HEK293 (cell line): ENCODE measurements around the gene HIF1AN.

Experiments
- FEZF1 ChIP-seq: fragments of 450-650 bp; formaldehyde crosslinking; IDR thresholded peaks from 2 replicates; pipeline ENCODE4 v1.5.1; 2016; ENCODE audit warnings: missing biosample characterization, missing genetic modification characterization
- GLIS1 ChIP-seq: fragments of 450-650 bp; formaldehyde crosslinking; IDR thresholded peaks from 2 replicates; pipeline ENCODE4 v1.5.1; 2016; ENCODE audit warnings: missing biosample characterization, missing genetic modification characterization
- GLIS2 ChIP-seq: fragments of 450-650 bp; formaldehyde crosslinking; IDR thresholded peaks from 2 replicates; pipeline ENCODE4 v1.5.1; 2016; ENCODE audit warnings: missing biosample characterization, missing genetic modification characterization
- KLF16 ChIP-seq: fragments of 450-650 bp; formaldehyde crosslinking; IDR thresholded peaks from 2 replicates; pipeline ENCODE4 v1.5.1; 2017; ENCODE audit warnings: missing biosample characterization, missing genetic modification characterization
- RBAK ChIP-seq: fragments of 450-650 bp; formaldehyde crosslinking; IDR thresholded peaks from 2 replicates; pipeline ENCODE4 v1.5.1; 2016; ENCODE audit warnings: missing biosample characterization, missing genetic modification characterization
- SP2 ChIP-seq: fragments of 450-650 bp; formaldehyde crosslinking; IDR thresholded peaks from 2 replicates; pipeline ENCODE4 v1.5.1; 2016; ENCODE audit warnings: missing biosample characterization, missing genetic modification characterization
- SP3 ChIP-seq: fragments of 450-650 bp; formaldehyde crosslinking; IDR thresholded peaks from 2 replicates; pipeline ENCODE4 v1.5.1; 2016; ENCODE audit warnings: missing biosample characterization, missing genetic modification characterization
- YY2 ChIP-seq: fragments of 450-650 bp; formaldehyde crosslinking; IDR thresholded peaks from 2 replicates; pipeline ENCODE4 v1.5.1; 2016; ENCODE audit warnings: missing biosample characterization, missing genetic modification characterization
- ZBTB20 ChIP-seq: fragments of 450-650 bp; formaldehyde crosslinking; IDR thresholded peaks from 2 replicates; pipeline ENCODE4 v1.5.1; 2016; ENCODE audit warnings: missing biosample characterization, missing genetic modification characterization
- ZBTB21 ChIP-seq: fragments of 450-650 bp; formaldehyde crosslinking; IDR thresholded peaks from 2 replicates; pipeline ENCODE4 v1.5.1; 2017; ENCODE audit warnings: missing biosample characterization, missing genetic modification characterization
- ZBTB7A ChIP-seq: fragments of 450-650 bp; formaldehyde crosslinking; IDR thresholded peaks from 2 replicates; pipeline ENCODE4 v1.5.1; 2016; ENCODE audit warnings: low read depth, missing biosample characterization, missing genetic modification characterization
- ZBTB8A ChIP-seq: fragments of 450-650 bp; formaldehyde crosslinking; IDR thresholded peaks from 2 replicates; pipeline ENCODE4 v1.5.1; 2016; ENCODE audit warnings: missing biosample characterization, missing genetic modification characterization
- ZFHX2 ChIP-seq: fragments of 450-650 bp; formaldehyde crosslinking; conservative IDR thresholded peaks from 2 replicates; pipeline ENCODE4 v1.5.1; 2016; ENCODE audit warnings: missing biosample characterization, missing genetic modification characterization
- ZIC2 ChIP-seq: fragments of 450-650 bp; formaldehyde crosslinking; IDR thresholded peaks from 2 replicates; pipeline ENCODE4 v1.5.1; 2016; ENCODE audit warnings: missing biosample characterization, missing genetic modification characterization
- ZNF19 ChIP-seq: fragments of 450-650 bp; formaldehyde crosslinking; IDR thresholded peaks from 2 replicates; pipeline ENCODE4; 2016; ENCODE audit warnings: missing biosample characterization, missing genetic modification characterization, low read depth
- ZNF202 ChIP-seq: fragments of 450-650 bp; formaldehyde crosslinking; IDR thresholded peaks from 2 replicates; pipeline ENCODE4 v1.5.1; 2016; ENCODE audit warnings: missing biosample characterization, missing genetic modification characterization, borderline replicate concordance
- ZNF24 ChIP-seq: fragments of 450-650 bp; formaldehyde crosslinking; IDR thresholded peaks from 2 replicates; pipeline ENCODE4 v1.5.1; 2016; ENCODE audit warnings: missing biosample characterization, missing genetic modification characterization
- ZNF341 ChIP-seq: fragments of 450-650 bp; formaldehyde crosslinking; IDR thresholded peaks from 2 replicates; pipeline ENCODE4; 2016; ENCODE audit warnings: low read depth, missing biosample characterization, missing genetic modification characterization
- ZNF354C ChIP-seq: fragments of 450-650 bp; formaldehyde crosslinking; IDR thresholded peaks from 2 replicates; pipeline ENCODE4 v1.5.1; 2016; ENCODE audit warnings: missing biosample characterization, missing genetic modification characterization, low read depth, borderline replicate concordance
- ZNF391 ChIP-seq: fragments of 450-650 bp; formaldehyde crosslinking; IDR thresholded peaks from 2 replicates; pipeline ENCODE4 v1.5.1; 2016; ENCODE audit warnings: low read depth, missing biosample characterization, missing genetic modification characterization, borderline replicate concordance
- ZNF404 ChIP-seq: fragments of 450-650 bp; formaldehyde crosslinking; IDR thresholded peaks from 2 replicates; pipeline ENCODE4 v1.5.1; 2017; ENCODE audit warnings: missing biosample characterization, missing genetic modification characterization
- ZNF473 ChIP-seq: fragments of 450-650 bp; formaldehyde crosslinking; IDR thresholded peaks from 2 replicates; pipeline ENCODE4 v1.5.1; 2017; ENCODE audit warnings: missing biosample characterization, missing genetic modification characterization
- ZNF501 ChIP-seq: fragments of 450-650 bp; formaldehyde crosslinking; IDR thresholded peaks from 2 replicates; pipeline ENCODE4 v1.5.1; 2016; ENCODE audit warnings: missing biosample characterization, missing genetic modification characterization
- ZNF558 ChIP-seq: fragments of 450-650 bp; formaldehyde crosslinking; IDR thresholded peaks from 2 replicates; pipeline ENCODE4 v1.5.1; 2016; ENCODE audit warnings: missing biosample characterization, missing genetic modification characterization
- ZNF626 ChIP-seq: fragments of 450-650 bp; sonication (Bioruptor Pico); formaldehyde crosslinking; IDR thresholded peaks from 2 replicates; pipeline ENCODE4 v1.5.1; 2018; ENCODE audit warnings: missing biosample characterization, missing genetic modification characterization, inconsistent platforms
- ZNF660 ChIP-seq: fragments of 450-650 bp; IDR thresholded peaks from 2 replicates; pipeline ENCODE4 v1.5.1; 2018; ENCODE audit warnings: missing biosample characterization, mild to moderate bottlenecking, missing genetic modification characterization
- ZNF76 ChIP-seq: fragments of 450-650 bp; formaldehyde crosslinking; IDR thresholded peaks from 2 replicates; pipeline ENCODE4; 2016; ENCODE audit warnings: low read depth, missing biosample characterization, missing genetic modification characterization, borderline replicate concordance
- ZNF792 ChIP-seq: fragments of 450-650 bp; formaldehyde crosslinking; IDR thresholded peaks from 2 replicates; pipeline ENCODE4 v1.5.1; 2016; ENCODE audit warnings: missing biosample characterization, missing genetic modification characterization
- ZNF837 ChIP-seq: fragments of 450-650 bp; formaldehyde crosslinking; IDR thresholded peaks from 2 replicates; pipeline ENCODE4 v1.5.1; 2016; ENCODE audit warnings: missing biosample characterization, missing genetic modification characterization
- ZSCAN23 ChIP-seq: fragments of 450-650 bp; formaldehyde crosslinking; IDR thresholded peaks from 2 replicates; pipeline ENCODE4 v1.5.1; 2016; ENCODE audit warnings: missing biosample characterization, missing genetic modification characterization
- ZXDB ChIP-seq: fragments of 450-650 bp; formaldehyde crosslinking; IDR thresholded peaks from 2 replicates; pipeline ENCODE4 v1.5.1; 2016; ENCODE audit warnings: missing biosample characterization, missing genetic modification characterization
- TF ChIP-seq, protein P1 (sequence below): fragments of 450-650 bp; formaldehyde crosslinking; IDR thresholded peaks from 2 replicates; pipeline ENCODE4 v1.5.1; 2016; ENCODE audit warnings: missing biosample characterization, missing genetic modification characterization, low read depth
- TF ChIP-seq, protein P2 (sequence below): fragments of 450-650 bp; formaldehyde crosslinking; IDR thresholded peaks from 2 replicates; pipeline ENCODE4 v1.5.1; 2017; ENCODE audit warnings: missing biosample characterization, missing genetic modification characterization
- TF ChIP-seq, protein P3 (sequence below): fragments of 450-650 bp; formaldehyde crosslinking; IDR thresholded peaks from 2 replicates; pipeline ENCODE4 v1.5.1; 2016; ENCODE audit warnings: missing biosample characterization, missing genetic modification characterization, low read depth
- TF ChIP-seq, protein P4 (sequence below): fragments of 450-650 bp; IDR thresholded peaks from 2 replicates; pipeline ENCODE4 v1.5.1; 2018; ENCODE audit warnings: missing biosample characterization, mild to moderate bottlenecking, missing genetic modification characterization

HIF1AN gene

DNA sequence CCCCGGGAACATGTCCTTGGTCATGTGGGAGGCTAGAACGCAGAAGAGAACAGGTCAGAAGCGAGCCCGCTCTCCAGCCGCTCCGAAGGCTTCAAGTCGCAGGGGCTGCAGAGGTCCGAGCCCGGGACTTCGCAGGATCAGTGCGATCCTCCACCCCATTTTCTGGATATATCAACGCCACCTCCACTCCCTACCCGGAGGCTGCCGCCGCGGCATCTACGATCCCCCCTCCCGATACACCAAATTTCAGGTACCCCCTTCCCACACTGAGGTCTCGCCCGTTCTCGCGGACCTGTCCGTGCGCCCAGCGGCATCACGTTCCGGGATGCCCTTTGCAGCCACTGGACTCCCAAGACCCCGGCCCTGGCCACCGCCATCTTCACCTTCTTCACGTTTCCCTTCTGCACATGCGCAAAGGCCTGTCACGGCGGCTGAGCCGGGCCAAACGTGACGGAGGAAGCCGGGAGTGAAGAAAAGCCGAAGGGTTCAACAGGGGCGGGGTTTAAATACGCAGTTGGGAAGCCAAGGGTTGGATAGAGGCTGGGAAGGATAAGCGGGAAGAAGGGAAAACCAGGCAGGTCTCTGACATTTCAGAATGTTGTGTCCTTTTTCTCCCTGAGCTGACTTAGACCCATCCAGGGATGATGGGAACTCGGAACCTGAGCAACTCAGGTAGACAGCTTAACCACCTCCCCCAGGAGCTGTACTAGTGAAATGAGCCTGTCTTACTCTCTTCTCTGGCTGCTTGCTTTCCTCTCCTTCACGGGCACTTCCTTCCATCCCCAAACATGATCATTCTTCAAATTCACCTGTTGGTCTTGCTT is 6.1 kb upstream of the HIF1AN start, which contains the start of gene NDUFB8 (continued):
- TF ChIP-seq ZNF558 (no peak), ZBTB21 (tag by site-specific recombination) (peak; percentile 58; the same call in 1 of the 2 replicates), ZNF626 (no peak), ZSCAN23 (tag by site-specific recombination) (no peak), ZNF473 (tag by site-specific recombination) (no peak), ZNF792 (tag by site-specific recombination) (no peak), ZIC2 (tag by site-specific recombination) (no peak), ZBTB7A (tag by site-specific recombination) (peak; percentile 90), ZNF391 (tag by site-specific recombination) (no peak), ZNF354C (tag by site-specific recombination) (no peak), ZNF19 (tag by site-specific recombination) (no peak), ZNF837 (tag by site-specific recombination) (no peak), GLIS1 (tag by site-specific recombination) (no peak), ZNF341 (peak; percentile 61), ZNF501 (peak; percentile 13; the same call in 1 of the 2 replicates), ZNF404 (tag by site-specific recombination) (no peak), KLF16 (no peak), ZNF24 (tag by site-specific recombination) (peak; percentile 64; the same call in 1 of the 2 replicates), ZBTB20 (peak; percentile 100), YY2 (tag by site-specific recombination) (peak; percentile 93), ZNF202 (tag by site-specific recombination) (no peak), ZNF76 (tag by site-specific recombination) (peak; percentile 88), ZFHX2 (tag by site-specific recombination) (no peak), FEZF1 (tag by site-specific recombination) (peak; percentile 7; the same call in 1 of the 2 replicates), ZXDB (tag by site-specific recombination) (peak; percentile 79), GLIS2 (tag by site-specific recombination) (no peak), SP2 (tag by site-specific recombination) (0 out of 2 replicates have a peak, but pooled peaks have one; percentile 37), SP3 (tag by site-specific recombination) (0 out of 2 replicates have a peak, but pooled peaks have one; percentile 41), ZBTB8A (tag by site-specific recombination) (0 out of 2 replicates have a peak, but pooled peaks have one; percentile 18), RBAK (tag by site-specific recombination) (no peak), ZNF660 (tag by site-specific recombination) (0 out of 2 replicates have a peak, but pooled peaks have one; percentile 1)
- TF ChIP-seq, protein P1, sequence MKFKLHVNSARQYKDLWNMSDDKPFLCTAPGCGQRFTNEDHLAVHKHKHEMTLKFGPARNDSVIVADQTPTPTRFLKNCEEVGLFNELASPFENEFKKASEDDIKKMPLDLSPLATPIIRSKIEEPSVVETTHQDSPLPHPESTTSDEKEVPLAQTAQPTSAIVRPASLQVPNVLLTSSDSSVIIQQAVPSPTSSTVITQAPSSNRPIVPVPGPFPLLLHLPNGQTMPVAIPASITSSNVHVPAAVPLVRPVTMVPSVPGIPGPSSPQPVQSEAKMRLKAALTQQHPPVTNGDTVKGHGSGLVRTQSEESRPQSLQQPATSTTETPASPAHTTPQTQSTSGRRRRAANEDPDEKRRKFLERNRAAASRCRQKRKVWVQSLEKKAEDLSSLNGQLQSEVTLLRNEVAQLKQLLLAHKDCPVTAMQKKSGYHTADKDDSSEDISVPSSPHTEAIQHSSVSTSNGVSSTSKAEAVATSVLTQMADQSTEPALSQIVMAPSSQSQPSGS (tag by site-specific recombination), result no peak
- TF ChIP-seq, protein P2, sequence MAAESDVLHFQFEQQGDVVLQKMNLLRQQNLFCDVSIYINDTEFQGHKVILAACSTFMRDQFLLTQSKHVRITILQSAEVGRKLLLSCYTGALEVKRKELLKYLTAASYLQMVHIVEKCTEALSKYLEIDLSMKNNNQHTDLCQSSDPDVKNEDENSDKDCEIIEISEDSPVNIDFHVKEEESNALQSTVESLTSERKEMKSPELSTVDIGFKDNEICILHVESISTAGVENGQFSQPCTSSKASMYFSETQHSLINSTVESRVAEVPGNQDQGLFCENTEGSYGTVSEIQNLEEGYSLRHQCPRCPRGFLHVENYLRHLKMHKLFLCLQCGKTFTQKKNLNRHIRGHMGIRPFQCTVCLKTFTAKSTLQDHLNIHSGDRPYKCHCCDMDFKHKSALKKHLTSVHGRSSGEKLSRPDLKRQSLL (tag by site-specific recombination), result no peak; the same call in 1 of the 2 replicates
- TF ChIP-seq, protein P3, sequence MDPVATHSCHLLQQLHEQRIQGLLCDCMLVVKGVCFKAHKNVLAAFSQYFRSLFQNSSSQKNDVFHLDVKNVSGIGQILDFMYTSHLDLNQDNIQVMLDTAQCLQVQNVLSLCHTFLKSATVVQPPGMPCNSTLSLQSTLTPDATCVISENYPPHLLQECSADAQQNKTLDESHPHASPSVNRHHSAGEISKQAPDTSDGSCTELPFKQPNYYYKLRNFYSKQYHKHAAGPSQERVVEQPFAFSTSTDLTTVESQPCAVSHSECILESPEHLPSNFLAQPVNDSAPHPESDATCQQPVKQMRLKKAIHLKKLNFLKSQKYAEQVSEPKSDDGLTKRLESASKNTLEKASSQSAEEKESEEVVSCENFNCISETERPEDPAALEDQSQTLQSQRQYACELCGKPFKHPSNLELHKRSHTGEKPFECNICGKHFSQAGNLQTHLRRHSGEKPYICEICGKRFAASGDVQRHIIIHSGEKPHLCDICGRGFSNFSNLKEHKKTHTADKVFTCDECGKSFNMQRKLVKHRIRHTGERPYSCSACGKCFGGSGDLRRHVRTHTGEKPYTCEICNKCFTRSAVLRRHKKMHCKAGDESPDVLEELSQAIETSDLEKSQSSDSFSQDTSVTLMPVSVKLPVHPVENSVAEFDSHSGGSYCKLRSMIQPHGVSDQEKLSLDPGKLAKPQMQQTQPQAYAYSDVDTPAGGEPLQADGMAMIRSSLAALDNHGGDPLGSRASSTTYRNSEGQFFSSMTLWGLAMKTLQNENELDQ (tag by site-specific recombination), result no peak
- TF ChIP-seq, protein P4, sequence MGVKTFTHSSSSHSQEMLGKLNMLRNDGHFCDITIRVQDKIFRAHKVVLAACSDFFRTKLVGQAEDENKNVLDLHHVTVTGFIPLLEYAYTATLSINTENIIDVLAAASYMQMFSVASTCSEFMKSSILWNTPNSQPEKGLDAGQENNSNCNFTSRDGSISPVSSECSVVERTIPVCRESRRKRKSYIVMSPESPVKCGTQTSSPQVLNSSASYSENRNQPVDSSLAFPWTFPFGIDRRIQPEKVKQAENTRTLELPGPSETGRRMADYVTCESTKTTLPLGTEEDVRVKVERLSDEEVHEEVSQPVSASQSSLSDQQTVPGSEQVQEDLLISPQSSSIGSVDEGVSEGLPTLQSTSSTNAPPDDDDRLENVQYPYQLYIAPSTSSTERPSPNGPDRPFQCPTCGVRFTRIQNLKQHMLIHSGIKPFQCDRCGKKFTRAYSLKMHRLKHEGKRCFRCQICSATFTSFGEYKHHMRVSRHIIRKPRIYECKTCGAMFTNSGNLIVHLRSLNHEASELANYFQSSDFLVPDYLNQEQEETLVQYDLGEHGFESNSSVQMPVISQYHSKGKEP (tag by site-specific recombination), result no peak
